ENCODE data around the gene NAT14. TPM values are rescaled to one million over a fixed set of nuclear protein-coding genes. Genes with fewer than 3 reads are reported as not detected.

Gene NAT14
- total RNA-seq, 1 experiment from 2014 or later: 87.7 TPM

DNA sequence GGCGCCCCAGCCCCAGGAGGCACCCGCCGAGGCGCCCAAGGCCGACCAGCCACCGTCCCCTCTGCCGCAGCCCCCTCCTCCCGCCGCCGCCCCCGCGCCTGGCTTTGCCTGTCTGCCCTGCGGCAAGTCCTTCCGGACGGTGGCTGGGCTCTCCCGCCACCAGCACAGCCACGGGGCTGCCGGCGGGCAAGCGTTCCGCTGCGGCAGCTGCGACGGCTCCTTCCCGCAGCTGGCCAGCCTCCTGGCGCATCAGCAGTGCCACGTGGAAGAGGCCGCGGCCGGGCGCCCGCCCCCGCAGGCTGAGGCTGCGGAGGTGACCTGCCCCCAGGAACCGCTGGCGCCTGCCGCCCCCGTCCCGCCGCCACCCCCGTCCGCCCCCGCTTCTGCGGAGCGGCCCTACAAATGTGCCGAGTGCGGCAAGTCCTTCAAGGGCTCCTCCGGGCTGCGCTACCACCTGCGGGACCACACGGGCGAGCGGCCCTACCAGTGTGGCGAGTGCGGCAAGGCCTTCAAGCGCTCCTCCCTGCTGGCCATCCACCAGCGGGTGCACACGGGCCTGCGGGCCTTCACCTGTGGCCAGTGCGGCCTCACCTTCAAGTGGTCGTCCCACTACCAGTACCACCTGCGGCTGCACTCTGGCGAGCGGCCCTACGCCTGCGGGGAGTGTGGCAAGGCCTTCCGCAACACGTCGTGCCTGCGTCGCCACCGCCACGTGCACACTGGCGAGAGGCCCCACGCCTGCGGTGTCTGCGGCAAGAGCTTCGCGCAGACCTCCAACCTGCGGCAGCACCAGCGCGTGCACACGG lies 2.6 kb upstream of the NAT14 start (continued):
- no peak for TF ChIP-seq FOXJ3 (CRISPR knock-in tag; IDR thresholded peaks at IDR 0.05; ENCODE audit: borderline replicate concordance)
- no peak for TF ChIP-seq E2F4 (CRISPR knock-in tag; IDR thresholded peaks at IDR 0.05; ENCODE audit: borderline replicate concordance, low read depth)
- TF ChIP-seq ZNF263 (CRISPR knock-in tag; IDR thresholded peaks at IDR 0.05; ENCODE audit: low read depth): no peak
- no peak for TF ChIP-seq NFATC4 (CRISPR knock-in tag; IDR thresholded peaks at IDR 0.05)
- TF ChIP-seq, protein P1, sequence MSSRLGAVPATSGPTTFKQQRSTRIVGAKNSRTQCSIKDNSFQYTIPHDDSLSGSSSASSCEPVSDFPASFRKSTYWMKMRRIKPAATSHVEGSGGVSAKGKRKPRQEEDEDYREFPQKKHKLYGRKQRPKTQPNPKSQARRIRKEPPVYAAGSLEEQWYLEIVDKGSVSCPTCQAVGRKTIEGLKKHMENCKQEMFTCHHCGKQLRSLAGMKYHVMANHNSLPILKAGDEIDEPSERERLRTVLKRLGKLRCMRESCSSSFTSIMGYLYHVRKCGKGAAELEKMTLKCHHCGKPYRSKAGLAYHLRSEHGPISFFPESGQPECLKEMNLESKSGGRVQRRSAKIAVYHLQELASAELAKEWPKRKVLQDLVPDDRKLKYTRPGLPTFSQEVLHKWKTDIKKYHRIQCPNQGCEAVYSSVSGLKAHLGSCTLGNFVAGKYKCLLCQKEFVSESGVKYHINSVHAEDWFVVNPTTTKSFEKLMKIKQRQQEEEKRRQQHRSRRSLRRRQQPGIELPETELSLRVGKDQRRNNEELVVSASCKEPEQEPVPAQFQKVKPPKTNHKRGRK (CRISPR knock-in tag; IDR thresholded peaks at IDR 0.05; ENCODE audit: borderline replicate concordance): no peak
- TF ChIP-seq, protein P2, sequence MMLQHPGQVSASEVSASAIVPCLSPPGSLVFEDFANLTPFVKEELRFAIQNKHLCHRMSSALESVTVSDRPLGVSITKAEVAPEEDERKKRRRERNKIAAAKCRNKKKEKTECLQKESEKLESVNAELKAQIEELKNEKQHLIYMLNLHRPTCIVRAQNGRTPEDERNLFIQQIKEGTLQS (CRISPR knock-in tag; conservative IDR thresholded peaks at IDR 0.05): no peak
- no peak for TF ChIP-seq HMGXB4 (CRISPR knock-in tag; IDR thresholded peaks at IDR 0.05)
- TF ChIP-seq, protein P3, sequence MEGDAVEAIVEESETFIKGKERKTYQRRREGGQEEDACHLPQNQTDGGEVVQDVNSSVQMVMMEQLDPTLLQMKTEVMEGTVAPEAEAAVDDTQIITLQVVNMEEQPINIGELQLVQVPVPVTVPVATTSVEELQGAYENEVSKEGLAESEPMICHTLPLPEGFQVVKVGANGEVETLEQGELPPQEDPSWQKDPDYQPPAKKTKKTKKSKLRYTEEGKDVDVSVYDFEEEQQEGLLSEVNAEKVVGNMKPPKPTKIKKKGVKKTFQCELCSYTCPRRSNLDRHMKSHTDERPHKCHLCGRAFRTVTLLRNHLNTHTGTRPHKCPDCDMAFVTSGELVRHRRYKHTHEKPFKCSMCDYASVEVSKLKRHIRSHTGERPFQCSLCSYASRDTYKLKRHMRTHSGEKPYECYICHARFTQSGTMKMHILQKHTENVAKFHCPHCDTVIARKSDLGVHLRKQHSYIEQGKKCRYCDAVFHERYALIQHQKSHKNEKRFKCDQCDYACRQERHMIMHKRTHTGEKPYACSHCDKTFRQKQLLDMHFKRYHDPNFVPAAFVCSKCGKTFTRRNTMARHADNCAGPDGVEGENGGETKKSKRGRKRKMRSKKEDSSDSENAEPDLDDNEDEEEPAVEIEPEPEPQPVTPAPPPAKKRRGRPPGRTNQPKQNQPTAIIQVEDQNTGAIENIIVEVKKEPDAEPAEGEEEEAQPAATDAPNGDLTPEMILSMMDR (IDR thresholded peaks at IDR 0.05): no peak
- no peak for TF ChIP-seq IRF2 (CRISPR knock-in tag; IDR thresholded peaks at IDR 0.05; ENCODE audit: borderline replicate concordance, low read depth)
- TF ChIP-seq JUN (CRISPR knock-in tag; IDR thresholded peaks at IDR 0.05): no peak

DNA sequence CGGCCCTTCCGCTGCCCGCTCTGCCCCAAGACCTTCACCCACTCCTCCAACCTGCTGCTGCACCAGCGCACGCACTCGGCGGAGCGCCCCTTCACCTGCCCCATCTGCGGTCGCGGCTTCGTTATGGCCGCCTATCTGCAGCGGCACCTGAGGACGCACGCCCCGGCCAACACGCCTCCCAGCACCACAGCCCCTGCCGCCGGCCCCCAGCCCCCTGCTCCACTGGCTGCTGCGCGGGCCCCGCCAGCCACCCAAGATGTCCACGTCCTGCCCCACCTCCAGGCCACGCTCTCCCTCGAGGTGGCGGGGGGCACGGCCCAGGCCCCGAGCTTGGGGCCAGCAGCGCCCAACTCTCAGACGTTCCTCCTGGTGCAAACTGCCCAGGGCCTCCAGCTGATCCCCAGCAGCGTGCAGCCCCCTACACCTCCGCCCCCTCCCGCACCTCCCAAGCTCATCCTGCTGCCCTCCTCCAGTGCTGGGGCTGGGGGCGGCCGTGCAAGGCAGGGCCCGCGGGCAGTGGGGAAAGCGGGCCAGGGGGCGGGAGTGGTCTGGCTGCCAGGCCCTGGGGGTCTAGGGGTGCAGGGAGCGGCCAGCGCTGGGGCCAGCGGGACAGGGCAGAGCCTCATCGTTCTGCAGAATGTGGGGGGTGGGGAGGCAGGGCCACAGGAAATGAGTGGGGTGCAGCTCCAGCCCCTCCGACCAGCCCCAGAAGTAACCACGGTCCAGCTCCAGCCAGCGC lies 1.9 kb upstream of the NAT14 start:
- DNase-seq (ENCODE audit: low spot score) (no peak), ATAC-seq (no peak)
- Mint-ChIP-seq H3K27me3 (ENCODE audit: low read depth) (no peaks in the 10 kb centered on the region), H3K4me1 (peaks cover 23% of the 10 kb centered on the region), H3K9me3 (no peaks in the 10 kb centered on the region), H3K36me3 (no peaks in the 10 kb centered on the region), H3K27ac (no peak overlapping the region), H3K4me3 (no peak overlapping the region)
- ChIA-PET CTCF (interaction anchor here (0.6 to 13.5 kb wide), 3 partner anchors 15 to 123 kb away, joined by 3 to 96 read pairs (median 32); no protein-coding TSS in a partner anchor), POLR2A (no interaction called here)
- no peak for TF ChIP-seq MAX (CRISPR knock-in tag; IDR thresholded peaks at IDR 0.05)
- TF ChIP-seq RELA (CRISPR knock-in tag; IDR thresholded peaks at IDR 0.05; ENCODE audit: borderline replicate concordance): no peak
- TF ChIP-seq, protein P4, sequence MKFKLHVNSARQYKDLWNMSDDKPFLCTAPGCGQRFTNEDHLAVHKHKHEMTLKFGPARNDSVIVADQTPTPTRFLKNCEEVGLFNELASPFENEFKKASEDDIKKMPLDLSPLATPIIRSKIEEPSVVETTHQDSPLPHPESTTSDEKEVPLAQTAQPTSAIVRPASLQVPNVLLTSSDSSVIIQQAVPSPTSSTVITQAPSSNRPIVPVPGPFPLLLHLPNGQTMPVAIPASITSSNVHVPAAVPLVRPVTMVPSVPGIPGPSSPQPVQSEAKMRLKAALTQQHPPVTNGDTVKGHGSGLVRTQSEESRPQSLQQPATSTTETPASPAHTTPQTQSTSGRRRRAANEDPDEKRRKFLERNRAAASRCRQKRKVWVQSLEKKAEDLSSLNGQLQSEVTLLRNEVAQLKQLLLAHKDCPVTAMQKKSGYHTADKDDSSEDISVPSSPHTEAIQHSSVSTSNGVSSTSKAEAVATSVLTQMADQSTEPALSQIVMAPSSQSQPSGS (CRISPR knock-in tag; IDR thresholded peaks at IDR 0.05; ENCODE audit: borderline replicate concordance, low read depth): no peak
- no peak for TF ChIP-seq CREB1 (CRISPR knock-in tag; IDR thresholded peaks at IDR 0.05)
- no peak for TF ChIP-seq TCF7 (CRISPR knock-in tag; IDR thresholded peaks at IDR 0.05; ENCODE audit: low read depth)
